HG02763 (cell line): ENCODE data around the gene ISM1.

Source experiments
- ATAC-seq: cut with Tn5 transposase; IDR thresholded peaks from one replicate; pipeline ENCODE4 v1.9.1; 2021; ENCODE audit warnings: mild to moderate bottlenecking, moderate library complexity; ENCODE audit not compliant: unreplicated experiment

The ISM1 gene

DNA sequence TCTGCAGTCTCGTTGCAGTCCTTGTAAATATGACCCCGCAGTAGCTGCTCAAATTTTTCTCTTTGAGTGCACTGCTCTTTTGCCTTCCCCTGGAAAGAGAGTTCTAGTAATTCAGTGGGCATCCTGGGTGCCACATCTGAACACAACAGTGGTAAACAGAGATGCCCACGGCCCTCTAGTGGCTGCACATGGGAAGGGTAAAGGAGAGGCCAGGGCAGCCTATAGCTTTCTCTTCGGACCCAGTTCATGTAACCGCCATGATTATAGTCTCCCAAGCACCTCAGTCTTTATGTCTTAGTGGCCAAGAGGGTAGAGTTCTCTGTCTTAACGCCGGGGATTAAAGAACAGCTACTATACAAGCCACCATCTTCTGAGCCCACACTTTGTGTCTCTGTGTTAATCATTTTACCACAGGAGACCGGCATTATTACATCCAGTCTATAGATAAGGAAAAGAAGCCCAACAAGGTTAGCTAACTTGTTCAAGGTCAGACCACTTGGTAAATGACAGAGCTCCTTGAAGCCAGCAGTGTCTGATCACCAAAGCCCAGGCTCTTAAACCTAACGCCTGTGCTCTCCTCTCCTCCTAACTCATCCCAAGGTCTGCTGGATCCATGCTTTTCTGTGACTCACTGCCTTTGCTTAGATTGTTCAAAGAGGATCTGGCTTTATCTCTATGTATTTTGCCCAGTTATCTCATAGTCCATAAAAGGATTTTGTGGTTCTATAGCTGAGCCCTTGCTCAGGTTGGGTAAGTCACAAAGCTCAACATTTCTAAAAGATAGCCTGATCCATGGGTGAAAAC, 81.8 kb downstream of the ISM1 start:
- peak; percentile 77 for ATAC-seq

DNA sequence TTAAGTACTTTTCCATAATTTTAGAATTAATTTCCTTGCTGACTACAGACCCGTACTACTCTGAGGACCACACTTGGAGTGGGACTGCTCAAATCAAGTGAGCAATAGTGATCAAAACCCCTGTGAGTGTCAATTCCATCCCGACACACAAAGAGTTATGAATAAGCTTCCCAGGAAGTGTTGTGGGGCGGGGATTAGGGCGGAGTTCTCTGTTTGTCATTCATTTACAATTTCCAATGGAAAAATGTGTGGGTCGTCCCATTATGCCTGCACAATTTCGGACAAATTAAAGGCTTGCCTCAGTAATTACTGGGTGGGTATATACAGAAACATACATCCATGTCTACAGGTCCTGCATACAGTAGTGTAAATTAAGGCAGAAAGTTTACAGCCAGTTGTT, 84.2 kb downstream of the ISM1 start:
- no peak for ATAC-seq

DNA sequence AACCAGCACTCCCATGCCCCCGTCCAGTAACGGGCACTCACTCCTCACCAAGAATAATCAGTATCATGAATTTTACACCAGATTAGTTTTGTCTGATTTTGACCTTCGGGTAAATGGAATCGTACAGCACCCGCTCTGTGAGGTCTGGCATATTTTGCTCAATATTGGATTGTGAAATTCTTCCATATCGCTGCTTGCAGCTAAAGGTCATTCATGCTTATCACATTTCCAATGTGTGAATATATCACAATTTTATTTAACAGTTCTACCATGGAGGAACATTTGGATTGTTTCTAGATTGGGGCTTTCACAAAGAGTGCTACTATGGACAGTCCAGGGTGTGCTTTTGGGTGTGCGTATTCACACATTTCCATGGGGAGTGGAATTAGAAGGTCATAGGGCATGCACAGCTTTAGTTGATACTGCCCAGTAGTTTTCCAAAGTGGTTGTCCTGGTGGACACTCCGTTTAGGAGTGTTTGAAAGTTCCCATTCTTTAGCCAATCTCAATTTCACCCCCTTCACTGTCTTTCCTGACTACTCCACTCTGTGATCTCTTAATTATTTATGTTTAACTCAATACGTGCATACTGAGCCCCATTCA, 86.6 kb downstream of the ISM1 start:
- ATAC-seq: no peak

DNA sequence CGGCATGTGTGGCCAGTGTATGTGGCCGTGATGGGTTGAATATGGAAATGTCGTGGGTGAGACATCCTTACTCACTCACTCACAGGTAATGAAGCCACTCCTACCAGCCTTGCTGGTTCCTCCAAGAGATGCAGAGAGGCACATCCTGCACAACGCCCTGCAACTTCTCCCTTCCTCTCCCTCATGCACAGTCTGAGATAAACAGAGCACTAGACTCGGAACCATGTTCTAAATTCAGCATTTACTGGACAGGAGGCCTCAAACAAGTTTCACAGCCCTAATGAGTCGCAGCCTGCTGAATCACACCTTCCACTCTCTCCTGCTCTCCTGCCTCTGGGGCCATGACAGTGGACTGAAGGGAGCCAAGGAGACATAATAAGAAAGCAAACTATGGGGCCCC, 91.2 kb downstream of the ISM1 start:
- ATAC-seq: no peak

DNA sequence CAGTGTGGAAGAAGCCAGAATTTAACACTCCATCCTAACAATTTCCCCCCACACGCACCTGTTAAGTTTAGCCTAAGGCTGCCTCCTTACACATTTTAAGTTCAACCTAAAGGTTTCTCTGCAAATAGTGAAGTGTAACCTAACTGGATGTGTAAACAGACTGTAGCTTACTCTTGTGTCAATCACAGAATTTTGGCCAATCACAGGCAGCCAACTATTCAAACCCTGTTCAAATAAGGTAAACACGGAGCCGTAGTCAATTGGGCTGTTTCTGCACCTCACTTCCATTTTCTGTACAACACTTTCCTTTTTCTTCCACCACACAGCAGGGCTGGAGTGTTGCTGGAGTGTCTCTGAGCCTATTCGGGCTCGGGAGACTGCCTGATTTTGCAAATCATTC, 92.1 kb downstream of the ISM1 start:
- ATAC-seq: no peak

DNA sequence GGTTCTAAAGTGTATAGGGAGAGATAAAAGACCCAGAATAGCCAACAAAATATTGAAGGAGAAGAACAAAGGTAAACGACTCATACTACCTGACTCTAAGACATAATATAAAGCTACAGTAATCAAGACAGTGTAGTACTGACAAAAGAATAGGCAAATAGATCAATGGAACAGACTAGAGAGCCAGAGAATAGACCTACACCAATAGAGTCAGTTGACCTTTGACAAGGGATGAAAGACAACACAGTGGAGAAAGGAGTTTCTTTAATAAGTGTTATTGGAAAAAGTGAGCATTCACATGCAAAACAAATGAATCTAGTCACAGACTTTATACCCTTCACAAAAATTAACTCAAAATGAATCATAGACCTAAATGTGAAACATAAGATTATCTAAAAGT, 96.4 kb downstream of the ISM1 start:
- ATAC-seq: no peak

DNA sequence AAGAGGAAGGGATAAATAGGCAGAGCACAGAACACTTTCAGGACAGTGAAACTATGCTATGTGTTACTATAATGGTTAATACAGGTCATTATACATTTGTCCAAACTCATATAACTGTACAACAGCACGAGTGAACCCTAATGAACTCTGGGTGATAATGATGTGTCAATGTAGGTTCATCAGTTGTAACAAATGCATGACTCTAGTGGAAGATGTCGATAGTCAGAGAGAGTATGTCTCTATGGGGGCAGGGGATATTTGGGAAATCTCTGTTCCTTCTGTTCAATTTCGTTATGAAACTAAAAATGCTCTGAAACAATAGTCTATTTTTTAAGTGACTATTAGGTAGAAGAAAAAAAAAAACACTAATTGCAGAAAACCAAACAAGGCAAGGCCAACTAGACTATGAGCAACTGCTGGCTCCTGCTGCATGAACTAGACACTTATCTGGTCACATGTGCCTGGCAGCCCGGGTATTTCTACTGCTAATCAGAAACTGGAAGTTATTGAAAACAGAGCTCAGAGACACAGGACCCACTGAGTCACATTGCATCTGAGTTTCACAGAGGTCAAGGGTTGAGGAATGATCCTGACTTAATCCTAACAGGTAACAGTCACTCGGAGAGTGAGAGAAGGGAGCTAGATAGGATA, 97.9 kb downstream of the ISM1 start:
- no peak for ATAC-seq

DNA sequence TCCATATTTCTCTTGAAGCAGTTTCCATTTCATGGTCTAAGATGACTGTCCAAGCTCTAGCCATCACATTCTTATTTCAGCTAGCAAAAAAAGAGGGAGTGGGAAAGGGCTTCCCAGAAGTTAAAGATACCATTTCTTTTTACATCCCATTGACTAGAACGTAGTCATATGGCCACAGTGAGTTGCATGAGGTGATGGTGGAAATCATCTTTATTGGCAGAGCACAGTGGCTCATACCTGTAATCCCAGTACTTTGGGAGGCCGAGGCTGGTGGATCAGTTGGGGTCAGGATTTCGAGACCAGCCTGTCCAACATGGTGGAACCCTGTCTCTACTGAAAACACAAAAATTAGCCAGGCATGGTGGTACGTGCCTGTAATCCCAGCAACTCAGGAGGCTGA, 99.6 kb downstream of the ISM1 start:
- no peak for ATAC-seq

DNA sequence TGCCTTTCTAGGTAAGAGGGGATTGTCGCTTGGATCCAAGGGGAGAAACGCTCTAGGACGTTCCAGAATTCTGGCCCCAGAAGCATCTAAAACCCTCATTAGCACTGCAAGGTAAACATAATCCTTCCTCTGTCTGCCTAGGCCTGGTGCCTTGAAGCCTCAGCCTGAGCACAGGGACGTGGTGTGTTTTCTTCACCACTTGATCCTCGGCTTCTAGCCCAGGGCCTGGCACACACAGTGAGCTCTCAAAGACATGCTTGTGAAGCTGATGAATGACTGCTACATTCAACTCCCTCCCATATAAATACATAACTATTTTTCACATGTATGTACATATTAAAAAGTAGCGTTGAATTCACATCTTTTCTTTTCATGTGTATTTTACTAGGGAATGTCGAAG, 100.3 kb downstream of the ISM1 start:
- ATAC-seq: no peak

DNA sequence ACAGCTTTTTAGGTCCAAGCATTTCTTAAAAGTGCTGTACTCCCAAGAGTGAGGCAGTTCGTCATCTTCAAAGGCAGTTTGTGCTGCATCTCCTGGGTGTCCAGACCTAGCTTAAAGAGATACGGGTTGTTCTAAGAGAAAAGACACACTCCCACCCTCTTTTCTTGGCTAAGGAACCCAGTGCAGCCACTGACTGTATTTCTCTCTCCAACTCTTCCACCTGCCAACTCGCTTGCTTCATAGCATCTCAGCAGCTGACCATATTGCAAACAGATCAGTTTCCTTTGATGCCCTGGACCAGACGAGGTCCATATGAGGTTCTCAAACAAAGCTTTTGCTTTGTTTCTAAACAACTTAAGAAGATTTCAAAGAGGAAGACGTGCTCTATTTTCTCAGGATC, 101.1 kb downstream of the ISM1 start:
- no peak for ATAC-seq

DNA sequence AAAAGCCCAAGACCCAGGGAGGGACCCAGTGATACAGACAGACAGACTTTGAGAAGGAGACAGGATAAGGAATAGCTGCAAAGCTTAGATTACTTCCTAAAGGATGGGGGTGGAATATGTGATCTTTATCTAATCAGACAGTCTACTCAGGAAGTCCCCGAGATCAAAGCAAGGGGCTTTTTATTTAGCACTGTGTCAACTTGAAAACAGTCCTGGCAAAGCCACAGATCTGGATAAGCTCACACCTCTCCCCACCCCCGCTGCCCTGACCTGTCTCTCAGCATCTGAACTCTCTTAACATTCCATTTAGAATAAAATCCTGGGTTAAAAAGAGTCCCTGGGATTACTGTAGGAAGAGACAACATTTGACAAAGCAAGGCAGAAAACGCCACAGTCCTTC, 101.5 kb downstream of the ISM1 start:
- no peak for ATAC-seq

DNA sequence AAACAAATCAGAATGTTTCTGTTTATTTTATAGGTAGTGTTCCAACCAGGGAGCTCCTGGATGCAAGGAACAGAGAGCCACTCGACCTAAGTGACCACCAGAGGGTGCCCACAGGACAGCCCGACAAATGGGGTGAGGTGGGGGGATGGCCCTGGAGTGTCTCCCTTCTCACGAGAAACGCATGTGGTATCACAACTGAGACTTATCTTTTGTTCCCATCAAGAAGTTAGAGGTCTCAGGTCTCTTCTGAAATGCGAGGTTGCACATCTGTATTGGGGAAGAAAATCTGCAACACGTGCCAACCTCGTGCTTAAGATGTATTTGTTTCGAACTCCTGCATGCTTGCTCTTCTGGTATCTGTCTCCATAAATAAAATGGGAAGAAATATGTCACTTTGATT, 104.0 kb downstream of the ISM1 start:
- no peak for ATAC-seq

DNA sequence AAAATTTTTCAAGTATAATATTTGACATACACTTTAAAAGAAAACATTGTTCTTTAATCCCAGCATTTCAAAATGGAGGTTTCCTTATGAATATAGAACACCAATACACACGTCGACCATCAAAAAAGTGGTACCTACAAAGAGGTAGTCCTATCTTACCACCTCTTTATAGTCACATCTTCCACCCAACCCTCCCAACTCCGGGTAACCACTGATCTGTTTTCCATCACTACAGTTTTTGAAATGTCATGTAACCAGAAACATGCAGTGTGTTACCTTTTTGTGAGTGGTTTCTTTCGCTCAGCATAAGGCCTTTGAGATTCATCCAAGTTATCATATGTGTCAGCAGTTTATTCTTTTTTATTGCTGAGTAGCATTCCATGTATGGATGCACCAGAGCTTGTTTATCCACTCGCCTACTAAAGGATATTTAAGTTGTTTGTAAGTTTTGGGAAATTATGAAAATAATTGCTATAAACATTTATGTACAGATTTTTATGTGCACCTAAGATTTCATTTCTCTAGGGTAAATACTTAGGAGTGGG, 104.8 kb downstream of the ISM1 start:
- ATAC-seq: no peak

DNA sequence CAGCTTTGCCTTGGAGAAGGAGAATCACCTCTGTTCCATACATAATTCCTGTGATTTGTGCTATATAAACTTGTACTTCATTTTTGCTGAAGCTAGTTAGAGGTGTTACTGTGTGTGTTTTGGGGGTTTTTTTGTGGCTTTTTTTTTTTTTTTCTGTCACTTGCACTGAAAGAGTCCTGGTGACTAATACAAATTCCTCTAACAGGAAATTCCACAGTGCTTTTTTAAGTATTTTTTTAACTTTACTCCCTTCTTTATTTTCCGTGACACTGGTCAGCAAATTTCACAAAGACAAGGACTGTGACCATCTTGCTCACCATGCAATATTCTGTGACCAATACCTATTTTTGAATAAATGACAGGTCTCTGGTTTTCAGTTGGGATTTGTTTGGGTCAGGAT, 110.5 kb downstream of the ISM1 start:
- no peak for ATAC-seq

DNA sequence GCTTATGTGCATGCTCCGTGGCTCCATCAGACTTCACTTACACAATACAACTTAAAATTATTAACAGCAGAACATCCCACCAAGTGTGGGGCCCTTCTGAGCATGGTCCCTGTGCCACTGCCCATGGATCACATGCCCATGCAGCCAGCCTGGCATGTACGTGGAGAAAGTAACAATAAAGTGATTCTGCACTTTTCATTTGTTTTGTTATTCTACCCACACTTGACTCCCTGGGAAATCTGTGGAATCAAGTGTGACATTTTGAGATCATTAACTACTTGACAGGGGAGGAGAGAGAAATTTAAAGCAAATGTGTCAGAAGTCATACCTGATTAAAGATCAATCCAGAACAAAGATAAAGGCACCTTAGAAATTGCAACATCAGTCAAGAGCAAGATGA, 112.0 kb downstream of the ISM1 start:
- ATAC-seq: no peak

DNA sequence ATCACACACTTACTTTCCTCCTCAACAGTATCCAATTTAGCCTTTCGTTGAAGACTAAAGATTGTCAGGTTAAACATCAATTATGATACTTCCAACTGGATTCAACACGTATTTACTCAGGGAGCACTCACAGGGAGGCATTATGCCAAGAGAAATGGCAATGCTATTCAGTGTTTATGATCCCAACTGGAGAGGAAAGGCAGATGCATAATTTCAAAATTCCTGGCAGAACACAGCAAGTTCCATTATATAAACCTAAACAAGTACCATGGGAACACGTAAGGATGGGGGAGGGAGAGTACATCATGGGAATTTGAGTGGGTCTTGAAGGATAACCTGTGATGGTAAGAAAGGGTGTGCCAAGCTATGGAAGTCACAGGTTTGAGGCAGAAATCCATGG, 112.7 kb downstream of the ISM1 start:
- no peak for ATAC-seq

DNA sequence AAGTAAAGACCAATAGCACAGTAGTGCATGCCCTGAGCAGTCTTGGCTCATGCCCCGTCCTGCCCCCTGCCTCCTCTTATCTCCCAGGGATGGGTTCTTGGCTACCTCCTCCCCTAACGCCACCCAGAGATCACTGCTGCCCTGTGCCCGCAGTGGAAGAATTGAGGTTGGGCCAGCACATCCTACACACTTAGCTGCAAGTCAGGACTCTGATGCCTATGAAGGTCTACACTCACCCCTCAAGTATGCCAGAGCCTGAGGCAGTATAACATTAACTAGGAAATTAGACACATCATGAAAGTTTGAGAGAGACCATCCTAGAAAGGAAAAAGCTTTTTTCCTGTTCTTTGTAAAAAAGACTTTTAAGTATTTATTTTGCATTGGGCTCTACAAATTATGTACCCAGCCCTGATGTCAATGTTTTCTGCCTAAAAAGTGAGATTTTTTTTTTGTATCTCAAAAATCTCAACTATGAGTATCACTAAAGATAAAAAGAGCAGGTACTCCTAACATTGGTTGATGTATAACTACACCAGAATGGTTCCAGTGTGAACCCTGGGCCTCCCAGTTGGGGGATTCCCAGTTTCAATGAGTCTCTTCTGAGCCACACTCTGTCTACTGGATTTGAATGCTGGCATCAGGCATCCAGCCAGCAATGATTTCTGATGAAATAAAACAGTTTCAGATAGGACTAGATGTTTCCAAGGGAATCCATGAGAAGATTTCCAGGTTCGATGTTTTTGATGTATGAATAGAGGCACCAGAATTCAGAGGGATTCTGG, 115.4 kb downstream of the ISM1 start:
- peak; percentile 78 for ATAC-seq

DNA sequence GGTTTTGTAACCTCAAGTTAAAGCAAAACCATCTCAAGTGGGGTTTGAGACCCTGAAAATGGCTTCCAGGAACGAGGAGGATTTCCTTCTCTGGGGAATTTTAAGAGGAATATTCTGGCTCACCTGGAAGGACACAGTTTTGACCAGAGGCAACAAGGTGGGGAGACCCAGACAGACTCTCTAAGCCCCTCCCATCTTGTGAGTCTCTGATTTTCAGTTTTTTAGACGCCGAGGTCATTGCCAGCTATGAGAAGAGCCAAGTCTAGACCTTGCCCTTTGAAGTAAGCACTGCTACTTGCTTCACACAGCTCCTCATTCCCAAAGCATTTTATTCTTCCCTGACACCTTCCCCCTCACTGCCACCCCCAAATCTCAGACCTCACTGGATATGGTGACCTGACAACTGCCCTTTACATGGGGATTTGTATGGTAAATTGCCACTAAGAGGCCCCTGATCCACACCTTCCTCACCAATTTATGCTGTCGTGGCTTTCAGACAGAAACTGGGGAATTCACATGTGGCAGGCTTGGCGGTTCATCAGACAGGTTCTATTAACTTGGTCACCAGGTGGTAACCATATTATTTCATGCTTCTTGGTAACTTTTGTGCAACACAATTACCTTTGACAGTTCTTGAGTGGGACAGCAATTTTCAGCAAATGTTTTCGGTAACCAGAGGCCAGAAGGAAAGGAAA, 116.2 kb downstream of the ISM1 start:
- ATAC-seq: no peak

DNA sequence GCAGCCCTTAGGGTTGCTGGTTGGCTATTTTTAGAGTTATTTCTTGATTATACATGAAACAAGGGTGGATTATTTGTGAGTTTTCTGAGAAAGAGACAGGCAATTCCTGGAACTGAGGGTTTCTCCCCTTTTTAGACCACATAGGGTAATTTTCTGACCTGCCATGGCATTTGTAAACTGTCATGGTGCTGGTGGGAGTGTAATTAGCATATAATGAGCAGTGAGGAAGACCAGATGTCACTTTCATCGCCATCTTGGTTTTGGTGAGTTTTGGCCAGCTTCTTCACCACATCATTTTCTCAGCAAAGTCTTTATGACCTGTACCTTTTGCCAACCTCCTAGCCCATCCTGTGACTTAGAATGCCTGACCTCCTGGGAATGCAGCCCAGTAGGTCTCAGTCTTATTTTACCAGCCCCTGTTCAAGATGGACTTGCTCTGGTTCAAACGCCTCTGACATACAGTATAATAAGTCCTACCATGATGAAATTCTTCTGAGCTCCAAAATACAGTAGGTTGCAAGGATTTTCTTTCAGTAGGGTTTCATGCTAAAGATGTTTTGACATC, 117.1 kb downstream of the ISM1 start:
- ATAC-seq: no peak

DNA sequence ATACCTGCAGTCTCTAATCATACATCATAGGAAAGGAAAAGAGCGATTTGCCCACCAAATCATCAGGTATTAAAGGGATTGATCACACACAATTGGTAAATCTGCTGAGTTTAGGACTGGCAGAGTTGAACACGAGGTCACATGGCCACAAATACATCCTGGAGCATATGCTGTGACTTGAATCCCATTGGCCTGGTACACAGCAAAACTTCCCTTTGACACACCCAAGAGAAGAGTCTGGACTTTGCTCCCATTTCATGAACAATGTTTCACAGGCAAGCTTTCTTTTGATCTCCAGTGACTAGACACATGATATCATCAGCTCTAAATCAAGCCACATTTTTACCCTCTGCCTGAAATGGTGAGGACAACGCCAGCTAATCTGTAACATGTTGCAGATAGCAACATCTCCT, 117.9 kb downstream of the ISM1 start:
- no peak for ATAC-seq
